Inferior parietal cortex (tissue), 1 donor: ENCODE results near the gene IFI27L1.

ENCODE experiments used
- DNase-seq: peaks from one replicate; pipeline ENCODE4 v3.0.0-alpha.2; 2016; ENCODE audit errors: extremely low spot score

The IFI27L1 gene

GRCh38 chr14:94132285-94132887 lies 51.3 kb downstream of the IFI27L1 start:
- DNase-seq, result peak; percentile 93

- DNase-seq, result no peak
Observed at GRCh38 chr14:94135476-94135875, 54.4 kb downstream of the IFI27L1 start.

GRCh38 chr14:94136575-94137331 lies 55.6 kb downstream of the IFI27L1 start:
- DNase-seq, result peak; percentile 96

DNA sequence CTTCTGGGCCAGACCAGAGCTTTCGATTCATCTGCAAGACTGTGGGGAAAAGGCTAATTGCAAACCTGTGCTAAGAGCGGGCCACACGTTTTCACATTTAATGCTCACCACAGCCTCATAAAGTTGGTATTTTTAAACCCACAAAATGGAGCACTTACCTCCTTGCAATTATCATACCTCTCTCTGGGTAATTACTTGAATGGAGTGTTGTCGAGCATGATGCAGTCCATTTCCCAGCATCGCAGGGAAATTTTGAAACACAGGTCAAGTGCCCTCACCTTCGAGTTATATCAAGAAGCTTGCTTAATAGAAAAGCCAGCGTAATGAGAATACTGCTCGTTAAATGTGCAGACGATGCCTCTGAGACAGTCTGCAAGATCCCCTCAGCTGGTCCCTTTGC lies 57.1 kb downstream of the IFI27L1 start:
- no peak for DNase-seq

DNA sequence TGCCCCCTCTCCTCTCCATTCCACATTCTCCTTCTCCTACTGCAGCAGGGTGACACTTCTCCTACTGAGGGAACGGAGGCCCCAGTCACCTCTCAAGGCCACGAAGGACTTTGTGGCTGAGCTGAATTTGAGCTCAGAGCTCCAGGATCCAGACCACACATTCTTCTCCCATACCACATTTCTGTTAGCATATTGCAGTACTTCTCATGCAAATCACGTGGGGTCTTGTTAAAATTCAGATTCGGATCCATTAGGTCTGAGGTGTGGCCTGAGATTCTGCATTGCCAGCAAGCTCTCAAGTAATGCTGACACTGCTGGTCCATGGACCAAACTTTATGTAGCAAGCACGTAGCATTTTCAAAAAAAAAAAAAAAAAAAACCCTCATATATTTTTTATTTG lies 57.9 kb downstream of the IFI27L1 start:
- DNase-seq, result no peak

DNA sequence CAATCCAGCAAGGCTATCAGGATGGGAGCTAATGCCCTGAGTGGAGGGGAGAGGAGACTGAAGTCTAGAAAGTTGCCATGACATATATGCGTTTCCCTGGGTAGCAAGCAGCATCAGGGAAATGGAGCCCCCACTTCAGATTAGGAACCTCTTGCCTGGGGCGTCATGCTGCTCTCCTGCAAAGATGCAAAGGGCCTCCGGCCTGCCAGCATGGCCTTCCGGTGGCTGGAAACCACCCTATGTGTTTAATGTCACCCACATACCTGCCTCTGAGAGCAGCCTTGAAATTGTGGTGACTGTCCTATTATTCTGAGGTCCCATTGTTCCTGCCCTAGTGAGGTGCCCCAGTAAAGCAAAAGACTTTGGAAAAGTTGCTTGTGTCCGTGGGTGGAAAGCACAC lies 58.3 kb downstream of the IFI27L1 start:
- no peak for DNase-seq

DNA sequence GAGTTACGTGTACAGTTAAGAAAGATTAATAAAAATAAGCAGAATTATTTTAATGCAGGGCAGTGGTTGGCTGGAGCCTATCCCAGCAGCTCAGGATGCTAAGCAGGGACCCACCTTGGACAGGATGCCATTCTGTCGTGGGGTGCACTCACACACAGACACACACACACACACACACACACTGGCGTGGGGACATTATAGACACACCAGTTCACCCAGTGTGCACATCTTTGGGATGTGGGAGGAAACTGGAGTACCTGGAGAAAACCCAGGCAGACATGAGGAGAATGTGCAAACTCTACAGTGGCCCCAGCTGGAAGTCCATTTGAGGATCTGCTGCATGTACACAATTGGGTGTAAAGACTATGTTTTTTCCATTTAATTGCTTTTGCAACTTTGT lies 61.1 kb downstream of the IFI27L1 start:
- no peak for DNase-seq

DNA sequence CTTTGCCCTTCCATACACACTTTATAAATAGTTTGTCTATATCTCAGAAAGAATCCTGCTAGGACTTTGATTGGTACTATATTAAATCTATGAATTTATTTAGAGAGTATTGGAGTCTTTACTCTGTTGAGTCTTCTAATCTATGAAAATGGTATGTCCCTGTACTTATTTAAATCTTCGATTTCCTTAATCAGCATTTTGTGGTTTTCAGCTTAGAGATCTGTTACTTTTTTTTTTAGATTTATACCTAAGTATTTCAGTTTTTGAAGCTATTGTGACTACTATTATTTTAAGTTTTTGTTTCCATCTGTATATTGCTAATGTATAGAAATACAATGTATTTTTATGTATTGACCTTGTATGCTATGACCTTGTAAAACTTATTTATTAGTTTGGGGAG lies 61.7 kb downstream of the IFI27L1 start:
- DNase-seq, result no peak

GRCh38 chr14:94143239-94143638 lies 62.1 kb downstream of the IFI27L1 start:
- no peak for DNase-seq

- DNase-seq, result no peak
Observed at GRCh38 chr14:94143711-94144110, 62.6 kb downstream of the IFI27L1 start.

- no peak for DNase-seq
Observed at GRCh38 chr14:94144765-94145164, 63.7 kb downstream of the IFI27L1 start.

DNA sequence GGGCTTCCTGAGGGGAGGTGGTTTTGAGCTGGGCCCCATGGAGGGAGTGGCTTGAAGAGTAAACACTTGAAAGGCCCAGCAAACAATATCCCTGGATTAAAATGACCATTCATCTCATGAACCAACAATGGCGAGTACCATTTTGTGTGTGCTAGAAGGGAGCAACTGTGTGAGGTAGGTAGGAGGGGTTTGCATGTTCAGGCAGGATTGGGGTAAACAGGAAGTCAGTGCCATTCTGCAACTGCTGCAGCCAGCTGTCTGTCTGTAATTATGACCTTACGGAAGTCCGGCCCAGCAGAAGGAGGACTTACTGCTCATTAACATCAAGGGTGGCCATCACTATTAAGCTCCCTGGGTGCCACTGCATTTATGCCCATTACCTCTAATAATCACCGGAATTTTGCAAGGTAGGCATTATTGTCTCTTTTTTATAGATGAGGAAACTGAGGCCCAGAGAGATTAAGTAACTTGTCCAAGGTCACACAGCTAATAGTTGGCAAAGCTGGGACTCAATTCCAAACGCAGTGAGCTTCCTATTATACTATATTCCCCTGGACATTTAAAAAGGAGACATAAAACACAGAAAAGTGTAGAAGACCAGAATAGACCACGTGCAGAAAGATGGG lies 64.9 kb downstream of the IFI27L1 start:
- no peak for DNase-seq
